ENCODE measurements around the gene CLEC2D. TPM values are rescaled to one million over a fixed set of nuclear protein-coding genes. Genes with fewer than 3 reads are reported as not detected.
"Not testable (repeated sequence)": the region's sequence is repeated elsewhere in the genome, so short reads cannot be mapped to it uniquely, and the experiment has no call there.

CLEC2D gene
- total RNA-seq, 1 donor: 5.9 TPM

GRCh38 chr12:9698681-9699080 is 29.2 kb downstream of the CLEC2D start:
- DNase-seq (ENCODE audit: low read depth in 2 of 3, low spot score in 2 of 3): no peak

DNA sequence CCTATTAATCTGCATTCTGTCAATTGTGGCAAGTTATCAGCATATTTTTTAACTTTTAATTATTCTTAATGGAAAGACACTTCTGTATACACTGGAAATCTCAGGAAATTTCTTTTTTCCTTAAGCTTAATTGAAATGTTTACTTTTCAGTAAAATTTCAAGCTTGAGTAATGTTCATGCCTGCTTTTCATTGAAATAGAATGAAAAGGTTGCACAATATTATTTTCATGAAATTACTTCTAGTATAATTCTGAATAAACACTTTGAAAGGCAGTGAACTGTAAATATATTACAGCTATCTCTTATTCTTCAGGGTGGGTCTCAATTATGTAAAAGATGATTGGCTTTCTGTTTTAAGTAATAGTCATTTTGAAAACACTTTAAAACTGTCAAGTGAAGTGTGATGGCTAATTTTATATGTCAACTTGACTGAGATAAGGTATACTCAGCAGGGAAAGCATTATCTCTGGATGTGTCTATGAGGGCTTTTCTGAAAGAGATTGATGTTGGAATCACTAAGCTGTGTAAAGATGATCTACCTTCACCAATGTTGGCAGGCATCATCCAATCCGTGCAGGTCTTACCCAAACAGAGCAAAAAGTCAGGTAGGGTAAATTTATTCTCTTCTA is 29.9 kb downstream of the CLEC2D start:
- no peak for DNase-seq (ENCODE audit: low read depth in 2 of 3, low spot score in 2 of 3)

DNA sequence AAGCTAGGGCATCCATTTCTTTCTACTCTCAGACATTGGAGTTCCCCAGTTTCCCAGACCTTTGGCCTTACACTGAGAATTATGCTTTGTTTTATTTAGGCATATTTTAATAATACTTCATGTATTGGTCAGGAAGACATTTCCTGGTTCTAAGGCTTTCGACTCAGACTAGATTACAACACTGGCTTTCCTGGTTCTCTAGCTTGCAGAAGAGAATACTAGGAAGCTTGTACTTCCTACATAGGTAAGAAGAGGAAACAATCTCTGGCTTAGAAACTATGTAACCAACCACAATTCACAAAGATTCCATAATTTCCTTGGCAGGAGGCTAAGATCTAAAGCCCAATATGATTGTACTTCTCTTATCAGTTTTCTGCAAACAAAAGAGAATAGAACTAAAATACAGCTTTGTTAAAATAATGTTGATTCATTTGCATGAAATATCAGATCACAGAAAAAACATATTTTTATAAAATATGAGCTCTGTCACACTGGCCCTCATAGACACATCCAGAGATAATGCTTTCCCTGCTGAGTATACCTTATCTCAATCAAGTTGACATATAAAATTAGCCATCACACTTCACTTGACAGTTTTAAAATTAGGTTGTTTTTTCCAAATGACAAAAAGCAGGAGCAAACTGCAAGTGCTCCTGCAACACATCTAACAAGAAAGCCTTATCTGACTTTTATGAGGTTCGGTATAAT is 30.5 kb downstream of the CLEC2D start:
- no peak for DNase-seq (ENCODE audit: low read depth in 2 of 3, low spot score in 2 of 3)

GRCh38 chr12:9700606-9700956 is 31.1 kb downstream of the CLEC2D start:
- DNase-seq (ENCODE audit: low read depth in 2 of 3, low spot score in 2 of 3): no peak

DNA sequence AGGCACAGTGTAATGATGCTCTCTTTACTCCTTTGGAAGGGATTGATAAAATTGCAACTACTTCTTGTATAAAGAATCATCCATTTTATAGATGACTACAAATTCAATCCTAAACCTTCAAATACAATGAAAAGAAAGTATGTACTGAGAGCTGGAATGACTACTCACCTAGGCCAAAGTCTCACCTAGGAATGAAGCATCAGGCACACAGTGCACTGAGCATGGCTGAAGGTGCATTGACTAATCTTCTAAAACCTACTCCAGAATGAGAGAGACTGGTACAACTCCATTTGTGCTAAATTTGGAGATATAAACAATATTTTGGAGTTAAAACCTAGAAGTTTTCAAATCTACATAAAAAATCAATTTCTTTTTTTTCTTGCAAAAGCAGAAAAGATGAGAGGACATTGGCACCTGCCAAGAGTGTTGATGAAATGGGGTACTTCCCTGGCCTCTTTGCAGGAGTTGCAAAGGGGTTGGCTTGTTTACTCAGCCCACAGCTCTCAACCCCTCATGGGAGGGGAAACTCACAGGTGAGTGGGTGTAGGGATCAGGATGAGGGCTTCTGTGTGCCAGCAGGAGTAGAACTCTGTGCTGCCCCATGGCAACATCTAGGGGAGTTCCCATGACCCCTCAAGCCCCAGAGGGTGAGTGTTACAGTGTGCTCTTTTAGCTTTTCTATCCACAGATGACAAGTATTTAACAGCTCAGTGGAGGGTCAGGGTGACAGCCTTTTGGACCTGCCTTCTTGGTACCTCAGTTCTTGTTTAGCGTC is 32.1 kb downstream of the CLEC2D start:
- DNase-seq (ENCODE audit: low read depth in 2 of 3, low spot score in 2 of 3): no peak

- peak in 2 of 3 donors; percentile 19 to 23 for DNase-seq (ENCODE audit: low read depth in 2 of 3, low spot score in 2 of 3)
Measured at GRCh38 chr12:9702255-9702654, 32.7 kb downstream of the CLEC2D start.

- not testable (repeated sequence) for DNase-seq (ENCODE audit: low read depth in 2 of 3, low spot score in 2 of 3)
Measured at GRCh38 chr12:9704561-9704960, 35.0 kb downstream of the CLEC2D start.

GRCh38 chr12:9706086-9706685 is 36.7 kb downstream of the CLEC2D start:
- DNase-seq (ENCODE audit: low read depth in 2 of 3, low spot score in 2 of 3): no peak

GRCh38 chr12:9707356-9707755 is 37.8 kb downstream of the CLEC2D start:
- DNase-seq (ENCODE audit: low read depth in 2 of 3, low spot score in 2 of 3): no peak

DNA sequence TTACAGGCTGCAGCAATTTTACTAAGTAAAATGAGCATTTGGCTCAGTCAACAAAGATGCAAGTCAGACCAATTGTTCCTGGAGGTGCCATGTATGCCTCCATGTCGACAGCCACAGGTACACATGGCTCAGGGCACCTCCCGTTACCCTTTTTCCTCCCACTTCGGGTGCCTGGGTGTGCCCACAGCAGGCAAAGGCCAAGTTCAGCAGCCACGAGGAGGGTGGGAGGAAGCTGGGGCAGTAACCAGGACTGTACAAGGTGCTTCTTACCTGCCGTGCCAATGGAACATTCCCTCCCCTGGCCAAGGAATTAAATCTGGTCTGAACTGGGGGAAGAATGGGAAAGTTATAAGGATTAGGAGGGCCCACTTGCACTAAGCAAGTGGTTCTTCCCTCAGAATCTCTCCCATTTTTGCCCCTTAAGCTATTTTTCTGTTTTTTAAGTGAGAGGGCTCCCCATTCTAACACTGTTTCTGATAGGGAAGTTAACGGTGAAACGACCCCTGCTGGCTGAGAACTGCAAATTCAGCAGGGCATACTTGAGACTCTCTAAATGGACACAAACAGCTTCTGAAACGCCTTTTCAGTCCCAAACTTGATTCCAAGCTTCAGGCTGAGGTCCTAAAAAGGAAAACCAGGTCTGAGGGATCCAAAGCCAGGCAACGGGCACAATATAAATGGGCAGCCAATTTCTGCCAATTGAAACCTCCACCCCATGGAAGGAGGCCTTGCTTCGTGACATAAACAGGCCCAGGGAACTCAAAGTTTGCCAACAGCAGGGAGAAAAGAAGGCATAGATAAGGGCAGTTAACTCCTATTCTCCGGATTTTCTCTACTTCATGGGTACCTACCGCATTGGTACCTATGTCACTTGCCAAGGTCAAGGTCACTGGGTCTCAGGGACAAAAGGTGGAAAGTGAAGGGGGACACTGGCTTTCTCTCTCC is 38.6 kb downstream of the CLEC2D start:
- peak; percentile 44 to 74 (median 50) for DNase-seq (ENCODE audit: low read depth in 2 of 3, low spot score in 2 of 3)

GRCh38 chr12:9708853-9709252 is 39.3 kb downstream of the CLEC2D start:
- no peak for DNase-seq (ENCODE audit: low read depth in 2 of 3, low spot score in 2 of 3)

GRCh38 chr12:9710584-9711375 is 41.3 kb downstream of the CLEC2D start:
- DNase-seq (ENCODE audit: low read depth in 2 of 3, low spot score in 2 of 3): no peak

DNA sequence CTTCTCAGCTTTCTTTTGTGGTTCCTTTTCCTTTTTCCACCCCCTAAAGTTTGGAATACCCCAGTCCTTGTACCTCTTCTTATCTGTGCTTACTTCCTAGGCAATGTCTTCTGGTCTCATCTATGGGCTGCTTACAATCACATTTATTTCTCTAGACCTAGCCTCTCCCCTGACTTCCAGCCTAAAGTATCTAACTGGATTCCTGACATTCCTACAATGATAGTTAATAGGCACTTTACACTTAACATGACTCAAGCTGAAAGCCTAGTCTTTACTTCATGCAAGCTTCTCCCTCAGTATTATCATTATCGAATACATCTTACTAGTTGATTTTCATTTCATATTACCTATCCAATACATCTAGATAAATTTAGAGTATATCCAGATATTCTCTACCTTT is 42.2 kb downstream of the CLEC2D start:
- DNase-seq (ENCODE audit: low read depth in 2 of 3, low spot score in 2 of 3): no peak

DNA sequence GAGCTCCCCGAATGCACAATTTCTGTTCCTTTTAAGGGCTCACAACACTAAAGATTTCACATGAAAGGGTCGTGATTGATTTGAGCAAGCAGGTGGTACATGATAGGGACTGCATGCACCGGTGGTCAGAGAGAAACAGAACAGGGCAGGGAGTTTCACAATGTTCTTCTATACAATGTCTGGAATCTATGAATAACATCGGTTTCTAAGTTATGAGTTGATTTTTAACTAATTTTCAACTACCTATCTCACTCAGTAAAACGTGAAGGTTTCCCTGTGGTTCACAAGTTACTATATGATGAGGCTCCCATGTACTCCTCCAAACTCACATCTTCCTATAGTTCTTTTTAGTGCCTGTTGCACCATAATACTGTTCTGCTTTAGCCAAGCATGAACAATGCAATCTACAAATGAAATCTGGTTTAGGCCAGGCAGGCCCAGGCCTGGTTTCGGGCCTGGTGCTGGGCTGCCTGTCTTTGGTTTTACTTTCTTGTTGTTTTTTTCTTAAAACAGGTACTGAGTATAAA is 43.6 kb downstream of the CLEC2D start:
- not testable (repeated sequence) for DNase-seq (ENCODE audit: low read depth in 2 of 3, low spot score in 2 of 3)

DNA sequence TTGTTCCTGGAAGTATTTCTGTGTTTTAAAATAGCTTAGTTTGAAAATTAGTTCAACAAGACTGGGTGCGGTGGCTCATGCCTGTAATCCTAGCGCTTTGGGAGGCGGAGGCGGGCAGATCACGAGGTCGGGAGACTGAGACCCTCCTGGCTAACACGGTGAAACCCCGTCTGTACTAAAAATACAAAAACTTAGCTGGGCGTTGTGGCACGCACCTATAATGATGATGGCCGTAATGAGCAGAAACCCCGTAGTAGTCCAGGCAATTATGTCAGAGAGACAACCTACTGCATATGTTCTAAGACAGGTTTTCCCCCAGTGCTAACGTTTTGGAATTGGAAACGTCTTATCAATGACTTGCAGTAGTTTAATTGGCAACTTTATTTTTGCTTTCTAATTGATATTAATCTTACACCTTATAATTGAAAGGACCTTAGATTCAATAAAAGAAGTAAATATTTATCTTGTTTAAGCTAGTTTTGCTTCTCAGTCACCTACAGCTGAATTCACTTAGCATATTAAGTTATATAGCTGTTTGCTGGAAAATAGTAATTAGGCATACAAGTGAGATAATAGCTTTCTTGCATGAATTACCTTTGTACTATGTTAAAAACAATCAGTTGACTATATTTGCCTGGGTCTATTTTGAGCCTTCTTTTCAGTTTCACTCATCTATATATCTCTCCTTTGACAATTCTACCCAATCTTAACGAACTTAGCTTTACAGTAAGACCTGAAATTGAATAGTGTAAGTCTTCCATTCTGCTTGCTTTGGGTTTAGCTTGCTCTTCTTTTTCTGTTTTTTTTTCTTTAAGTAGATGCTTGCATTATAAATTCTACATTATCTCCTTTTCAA is 47.8 kb downstream of the CLEC2D start:
- no peak for DNase-seq (ENCODE audit: low read depth in 2 of 3, low spot score in 2 of 3)

- DNase-seq (ENCODE audit: low read depth in 2 of 3, low spot score in 2 of 3): no peak
Measured at GRCh38 chr12:9718968-9719367, 49.5 kb downstream of the CLEC2D start.

- no peak for DNase-seq (ENCODE audit: low read depth in 2 of 3, low spot score in 2 of 3)
Measured at GRCh38 chr12:9719790-9720189, 50.3 kb downstream of the CLEC2D start.

DNA sequence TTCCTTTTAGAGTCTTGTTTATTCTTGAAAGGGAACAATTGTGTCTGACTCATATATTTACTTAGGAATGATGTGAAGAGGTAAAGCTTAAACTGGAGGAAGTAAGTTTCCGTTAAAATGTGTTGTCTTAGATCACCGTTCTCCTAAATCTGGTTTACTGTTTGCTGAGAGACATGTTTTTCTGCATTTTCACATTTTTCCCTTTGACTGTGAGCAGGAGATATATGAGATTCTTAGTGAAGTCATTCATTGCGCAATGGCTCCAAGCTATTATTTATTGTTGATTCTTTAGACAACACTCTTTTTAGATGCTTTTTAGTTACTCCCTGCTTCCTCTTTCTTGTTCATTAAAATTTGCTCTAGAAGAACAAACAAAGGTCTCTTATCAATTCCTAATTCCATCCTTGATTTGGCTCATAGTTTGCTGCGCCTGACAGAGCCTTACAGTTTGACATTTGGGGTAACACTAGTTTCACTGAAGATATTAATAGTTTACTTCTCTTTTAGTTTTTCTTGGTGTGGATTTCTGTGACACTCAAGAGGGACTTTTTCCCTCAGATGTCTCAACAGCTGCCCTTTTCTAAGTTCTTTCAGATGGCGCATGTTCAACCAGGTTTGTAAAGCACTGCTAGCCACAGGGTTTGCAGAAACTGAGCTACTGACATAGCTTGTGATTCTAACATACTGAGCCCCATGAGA is 52.0 kb downstream of the CLEC2D start:
- DNase-seq (ENCODE audit: low read depth in 2 of 3, low spot score in 2 of 3): peak in 1 of 3 donors; percentile 32
